ENCODE measurements around the gene SPSB1. TPM values are rescaled to one million over a fixed set of nuclear protein-coding genes. Genes with fewer than 3 reads are reported as not detected.
A peak's percentile ranks its signal among the peaks of the same experiment; 100 is the strongest.

The SPSB1 gene
- total RNA-seq = 10 to 100 TPM in 5 of 9 donors, 1 to 10 TPM in 4; 1.4 to 14.0 (median 10.0) TPM
- polyA plus RNA-seq = 10 to 100 TPM in 1 of 3 donors, 1 to 10 TPM in 2; 5.1 to 12.9 (median 5.5) TPM
- long read RNA-seq, donor 1 = 0 reads
- long read RNA-seq, donor 2 = 0 reads
- long read RNA-seq, donor 3 = 0 reads
- long read RNA-seq, donor 4 = 0 reads
- long read RNA-seq, donor 5, transcript SPSB1-201 (3 exons, 3,120 nt) = major isoform, 21 of 24 reads
- long read RNA-seq, donor 5, partial matches to known transcripts = 0 of 24 reads
- long read RNA-seq, donor 5, other reads (novel, unspliced or antisense) = 1 of 24 reads
- long read RNA-seq, donor 6, partial matches to known transcripts = 0 of 3 reads
- long read RNA-seq, donor 6, other reads (novel, unspliced or antisense) = 1 of 3 reads
- long read RNA-seq, donor 7 = 0 reads
- long read RNA-seq, donor 8 = 0 reads
- long read RNA-seq, donor 9 = 0 reads
- long read RNA-seq, donor 10 = 0 reads

GRCh38 chr1:9292361-9293240 is at the start of gene SPSB1:
TSS of gene SPSB1 (plus strand) at chr1:9292894. CDS start at chr1:9355892, 62,998 bp downstream.
- Histone ChIP-seq H3K27me3 (no peaks in the 10 kb centered on the region), H3K36me3 (replicated peaks in 1 of 2) (no peaks in the 10 kb centered on the region), H3K9me3 (replicated peaks in 1 of 3) (peaks cover 0 to 13% (median 0%) of the 10 kb centered on the region in 3 donors), H3K4me1 (replicated peaks in 1 of 2) (peaks cover 14 to 36% of the 10 kb centered on the region in 2 donors), H3K27ac (peak within 1 kb of the TSS in 4 of 5 donors; percentile 59 to 93 (median 87)), H3K4me3 (peak within 1 kb of the TSS; percentile 19 to 94 (median 31))
- 0 to 2% (median 1%) methylated on average over 5 to 112 of the region's 119 CpGs for WGBS, 4 donors
- intact Hi-C loops (cut with DNase I) = no loop called here
- TF ChIP-seq CTCF (IDR thresholded peaks at IDR 0.05) (no peak), POLR2A (IDR thresholded peaks at IDR 0.05) (peak; percentile 81 to 92)
- DNase-seq = peak; percentile 67 to 80 (median 79)

- intact Hi-C loops (cut with DNase I) = no loop called here
- Histone ChIP-seq H3K9me3 (replicated peaks in 1 of 3) (no peaks in the 10 kb centered on the region), H3K27ac (peak overlapping the region; percentile 83 to 97 (median 96)), H3K4me3 (peak overlapping the region in 1 of 4 donors; percentile 32), H3K36me3 (replicated peaks in 1 of 2) (peaks cover 0 to 20% of the 10 kb centered on the region in 2 donors), H3K4me1 (replicated peaks in 1 of 2) (peaks cover 79 to 98% of the 10 kb centered on the region in 2 donors), H3K27me3 (no peaks in the 10 kb centered on the region)
- WGBS, 4 donors = 49 to 66% (median 57%) methylated on average over 8 to 9 of the region's 9 CpGs
- no peak for DNase-seq
- TF ChIP-seq POLR2A (IDR thresholded peaks at IDR 0.05) = no peak
- no peak for TF ChIP-seq CTCF (IDR thresholded peaks at IDR 0.05)
These were observed 49.5 kb upstream of the SPSB1 start for GRCh38 chr1:9243066-9243739.

GRCh38 chr1:9244501-9245229 is 48.0 kb upstream of the SPSB1 start:
- Histone ChIP-seq H3K9me3 (replicated peaks in 1 of 3) (no peaks in the 10 kb centered on the region), H3K4me1 (replicated peaks in 1 of 2) (peaks cover 78 to 98% of the 10 kb centered on the region in 2 donors), H3K27me3 (no peaks in the 10 kb centered on the region), H3K36me3 (replicated peaks in 1 of 2) (peaks cover 0 to 20% of the 10 kb centered on the region in 2 donors), H3K4me3 (no peak overlapping the region), H3K27ac (peak overlapping the region; percentile 20 to 97 (median 84))
- peak in 2 of 7 donors; percentile 34 to 60 for DNase-seq
- TF ChIP-seq CTCF (IDR thresholded peaks at IDR 0.05) (no peak), POLR2A (IDR thresholded peaks at IDR 0.05) (peak in 1 of 2 donors; percentile 12)
- WGBS, 4 donors = 49 to 72% (median 63%) methylated on average over 8 to 9 of the region's 9 CpGs
- intact Hi-C loops (cut with DNase I) = no loop called here
